GM23338 (cell line): ENCODE data around the gene PEX13.

Source experiments
- CTCF ChIP-seq, 2 experiments: fragments of 200-600 bp in 1 of 2; sonication (generic) in 1 of 2; conservative IDR thresholded peaks; 2 replicates each; pipeline versions ENCODE4 v1.5.1 to v1.6.1; 2016 to 2017; ENCODE audit warnings: antibody characterized with exemption in 2 of 2, low read depth in 2 of 2, mild to moderate bottlenecking in 2 of 2, moderate library complexity in 1 of 2
- EZH2 ChIP-seq: fragments of 200-600 bp; sonication (generic); IDR thresholded peaks from one replicate; pipeline ENCODE4 v1.8.0; 2017; ENCODE audit warnings: antibody characterized with exemption, mild to moderate bottlenecking, low read depth; ENCODE audit not compliant: unreplicated experiment
- EZH2phosphoT487 ChIP-seq: fragments of 200-600 bp; sonication (generic); IDR thresholded peaks from one replicate; pipeline ENCODE4 v1.8.1; 2018; ENCODE audit warnings: antibody characterized with exemption; ENCODE audit not compliant: unreplicated experiment
- JUNB ChIP-seq: IDR thresholded peaks from one replicate; pipeline ENCODE4 v1.6.1; 2016; ENCODE audit warnings: antibody characterized with exemption; ENCODE audit not compliant: unreplicated experiment
- NANOG ChIP-seq: IDR thresholded peaks from 2 replicates; pipeline ENCODE4 v1.6.1; 2016; ENCODE audit warnings: antibody characterized with exemption, borderline replicate concordance
- POLR2AphosphoS5 ChIP-seq: IDR thresholded peaks from 2 replicates; pipeline ENCODE4 v1.6.1; 2016; ENCODE audit warnings: antibody characterized with exemption, low read depth
- REST ChIP-seq: IDR thresholded peaks from one replicate; pipeline ENCODE4 v1.6.1; 2018; ENCODE audit warnings: antibody characterized with exemption; ENCODE audit not compliant: unreplicated experiment
- STAT1 ChIP-seq: IDR thresholded peaks from one replicate; pipeline ENCODE4 v1.6.1; 2016; ENCODE audit warnings: antibody characterized with exemption; ENCODE audit not compliant: unreplicated experiment

- TF ChIP-seq CTCF (conservative IDR thresholded peaks at IDR 0.05; ENCODE audit: low read depth in 2 of 2) = no peak
- TF ChIP-seq EZH2 = no peak
- no peak for TF ChIP-seq JUNB
- TF ChIP-seq POLR2AphosphoS5 = no peak
- no peak for TF ChIP-seq NANOG
- no peak for TF ChIP-seq REST
- no peak for TF ChIP-seq STAT1
- TF ChIP-seq EZH2phosphoT487 = no peak
Observed at GRCh38 chr2:61090386-61090921, 72.9 kb downstream of the PEX13 start.
